Mesothelial cell of epicardium (in vitro differentiated cells): Measurements from ENCODE around the gene TEFM. TPM values are rescaled to one million over a fixed set of nuclear protein-coding genes. Genes with fewer than 3 reads are reported as not detected.

Experiments
- DNase-seq, 2 experiments: peaks; one replicate each; pipeline ENCODE4 v3.0.0; 2021; ENCODE audit warnings: low spot score in 2 of 2; ENCODE audit not compliant: unreplicated experiment in 2 of 2
- H3K27ac Mint-ChIP-seq: 2 replicates; pipeline ENCODE4 v1.8.0; 2021; ENCODE audit warnings: mixed read lengths
- H3K27me3 Mint-ChIP-seq: 2 replicates; pipeline ENCODE4 v1.8.0; 2021; ENCODE audit warnings: low read depth, mixed read lengths
- H3K36me3 Mint-ChIP-seq: 2 replicates; pipeline ENCODE4 v1.8.0; 2021; ENCODE audit warnings: mixed read lengths
- H3K4me1 Mint-ChIP-seq: 2 replicates; pipeline ENCODE4 v1.8.0; 2021; ENCODE audit warnings: mixed read lengths
- H3K4me3 Mint-ChIP-seq: 2 replicates; pipeline ENCODE4 v1.8.0; 2021; ENCODE audit warnings: mild to moderate bottlenecking, moderate library complexity, mixed read lengths
- H3K9me3 Mint-ChIP-seq: 2 replicates; pipeline ENCODE4 v1.8.0; 2021; ENCODE audit warnings: mixed read lengths
- total RNA-seq: library from RNA; stranded (reverse); gene quantifications from 3 replicates; pipeline ENCODE4 v1.2.1, GENCODE V29; 2021
- TF ChIP-seq, protein P1 (sequence below): fragments of 200-600 bp; sonication (generic); IDR thresholded peaks from one replicate; pipeline ENCODE4 v1.5.0; 2021; ENCODE audit warnings: antibody characterized with exemption; ENCODE audit not compliant: unreplicated experiment

The TEFM gene
- total RNA-seq, 1 donor from 2014 or later: 18.2 TPM

DNA sequence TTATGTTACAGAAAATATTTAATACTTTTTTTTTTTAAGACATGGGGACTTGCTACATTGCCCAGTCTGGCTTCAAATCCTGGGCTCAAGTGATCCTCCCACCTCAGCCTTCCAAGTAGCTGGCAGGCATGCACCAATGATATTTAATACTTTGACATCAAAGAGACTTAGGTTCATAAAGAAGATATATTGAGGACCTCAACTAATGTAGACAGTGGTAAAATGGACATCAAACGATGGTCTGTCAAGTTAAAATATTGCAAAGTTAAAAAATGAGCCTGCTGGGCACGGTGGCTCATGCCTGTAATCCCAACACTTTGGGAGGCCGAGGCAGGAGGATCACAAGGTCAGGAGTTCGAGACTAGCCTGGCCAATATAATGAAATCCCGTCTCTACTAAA is 8.7 kb downstream of the TEFM start:
- Mint-ChIP-seq H3K27me3 (no peaks in the 10 kb centered on the region), H3K27ac (no peak overlapping the region), H3K36me3 (peaks cover 15% of the 10 kb centered on the region), H3K9me3 (no peaks in the 10 kb centered on the region), H3K4me3 (no peak overlapping the region), H3K4me1 (no peaks in the 10 kb centered on the region)
- TF ChIP-seq, protein P1, sequence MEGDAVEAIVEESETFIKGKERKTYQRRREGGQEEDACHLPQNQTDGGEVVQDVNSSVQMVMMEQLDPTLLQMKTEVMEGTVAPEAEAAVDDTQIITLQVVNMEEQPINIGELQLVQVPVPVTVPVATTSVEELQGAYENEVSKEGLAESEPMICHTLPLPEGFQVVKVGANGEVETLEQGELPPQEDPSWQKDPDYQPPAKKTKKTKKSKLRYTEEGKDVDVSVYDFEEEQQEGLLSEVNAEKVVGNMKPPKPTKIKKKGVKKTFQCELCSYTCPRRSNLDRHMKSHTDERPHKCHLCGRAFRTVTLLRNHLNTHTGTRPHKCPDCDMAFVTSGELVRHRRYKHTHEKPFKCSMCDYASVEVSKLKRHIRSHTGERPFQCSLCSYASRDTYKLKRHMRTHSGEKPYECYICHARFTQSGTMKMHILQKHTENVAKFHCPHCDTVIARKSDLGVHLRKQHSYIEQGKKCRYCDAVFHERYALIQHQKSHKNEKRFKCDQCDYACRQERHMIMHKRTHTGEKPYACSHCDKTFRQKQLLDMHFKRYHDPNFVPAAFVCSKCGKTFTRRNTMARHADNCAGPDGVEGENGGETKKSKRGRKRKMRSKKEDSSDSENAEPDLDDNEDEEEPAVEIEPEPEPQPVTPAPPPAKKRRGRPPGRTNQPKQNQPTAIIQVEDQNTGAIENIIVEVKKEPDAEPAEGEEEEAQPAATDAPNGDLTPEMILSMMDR: no peak
- DNase-seq: no peak

DNA sequence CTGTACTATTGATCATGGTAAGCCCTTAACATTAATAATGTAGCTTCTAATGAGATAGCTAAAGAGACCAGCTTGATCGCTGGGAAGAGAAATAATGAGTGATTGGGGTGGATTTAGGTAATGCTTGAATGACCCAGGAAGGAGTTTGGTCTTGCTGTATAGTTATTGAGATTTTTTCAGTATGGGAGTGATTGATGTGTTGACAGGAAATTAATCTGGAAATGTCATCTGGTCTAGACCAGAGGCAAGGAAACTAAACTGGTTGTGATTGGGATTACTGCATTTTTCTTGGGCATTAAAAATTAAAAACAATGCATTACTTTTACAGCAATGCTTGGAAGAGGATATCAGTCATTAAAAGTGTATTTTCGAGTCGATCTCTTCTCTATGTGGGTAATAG is 11.8 kb downstream of the TEFM start:
- no peak overlapping the region for H3K4me3 Mint-ChIP-seq
- no peaks in the 10 kb centered on the region for H3K27me3 Mint-ChIP-seq
- H3K9me3 Mint-ChIP-seq: no peaks in the 10 kb centered on the region
- no peak overlapping the region for H3K27ac Mint-ChIP-seq
- no peaks in the 10 kb centered on the region for H3K4me1 Mint-ChIP-seq
- TF ChIP-seq, protein P1: no peak
- DNase-seq: no peak
- H3K36me3 Mint-ChIP-seq: peaks cover 12% of the 10 kb centered on the region

DNA sequence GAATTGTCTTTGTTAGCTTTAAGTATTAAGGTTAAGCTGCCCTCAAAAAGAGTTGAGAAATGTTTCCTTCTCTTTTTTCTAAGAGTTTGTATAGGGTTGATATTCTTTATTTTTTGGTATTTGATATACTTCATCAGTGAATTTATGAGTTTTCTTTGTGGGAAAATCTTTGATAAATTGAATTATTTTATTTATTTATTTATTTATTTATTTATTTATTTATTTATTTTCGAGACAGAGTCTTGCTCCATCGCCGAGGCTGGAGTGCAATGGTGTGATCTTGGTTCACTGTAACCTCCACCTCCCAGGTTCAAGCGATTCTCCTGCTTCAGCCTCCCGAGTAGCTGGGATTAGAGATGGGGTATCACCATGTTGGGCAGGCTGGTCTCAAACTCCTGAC is 19.9 kb downstream of the TEFM start:
- TF ChIP-seq, protein P1: no peak
- no peaks in the 10 kb centered on the region for H3K27me3 Mint-ChIP-seq
- DNase-seq: no peak
- no peaks in the 10 kb centered on the region for H3K36me3 Mint-ChIP-seq
- H3K4me1 Mint-ChIP-seq: no peaks in the 10 kb centered on the region
- no peak overlapping the region for H3K4me3 Mint-ChIP-seq
- no peaks in the 10 kb centered on the region for H3K9me3 Mint-ChIP-seq
- H3K27ac Mint-ChIP-seq: no peak overlapping the region

DNA sequence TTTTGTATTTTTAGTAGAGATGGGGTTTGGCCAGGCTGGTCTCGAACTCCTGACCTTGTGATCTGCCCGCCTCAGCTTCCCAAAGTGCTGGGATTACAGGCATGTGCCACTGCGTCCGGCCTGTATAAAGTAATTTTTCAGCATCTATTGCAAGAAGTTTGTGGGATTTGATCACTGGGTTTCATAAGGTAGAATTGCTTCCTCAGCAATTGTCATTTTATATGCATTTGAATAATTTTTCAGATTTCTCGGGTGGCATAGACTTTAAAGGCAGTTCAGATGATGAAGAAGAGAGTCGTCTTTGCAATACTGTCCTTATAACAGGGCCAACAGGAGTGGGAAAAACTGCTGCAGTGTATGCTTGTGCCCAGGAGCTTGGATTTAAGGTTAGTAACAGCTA is 37.0 kb downstream of the TEFM start:
- no peak for DNase-seq
- Mint-ChIP-seq H3K36me3 (peaks cover 24% of the 10 kb centered on the region), H3K4me3 (no peak overlapping the region), H3K9me3 (no peaks in the 10 kb centered on the region), H3K27me3 (no peaks in the 10 kb centered on the region), H3K4me1 (no peaks in the 10 kb centered on the region), H3K27ac (no peak overlapping the region)
- TF ChIP-seq, protein P1: no peak

DNA sequence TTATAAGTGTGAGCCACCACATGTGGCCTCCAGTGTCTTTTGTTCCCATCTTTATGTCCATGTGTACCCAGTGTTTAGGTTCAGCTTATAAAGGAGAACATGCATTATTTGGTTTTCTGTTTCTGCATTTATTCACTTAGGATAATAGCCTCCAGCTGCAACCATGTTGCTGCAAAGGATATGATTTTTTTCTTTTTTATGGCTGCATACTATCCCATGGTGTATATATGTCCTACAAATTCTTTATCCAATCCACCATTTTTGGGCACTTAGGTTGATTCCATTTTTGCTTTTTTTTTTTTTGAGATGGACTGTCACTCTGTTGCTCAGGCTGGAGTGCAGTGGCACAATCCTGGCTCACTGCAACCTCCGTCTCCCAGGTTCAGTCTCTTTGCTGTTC is 41.4 kb downstream of the TEFM start:
- no peak for DNase-seq
- TF ChIP-seq, protein P1: no peak
- Mint-ChIP-seq H3K9me3 (no peaks in the 10 kb centered on the region), H3K27me3 (no peaks in the 10 kb centered on the region), H3K27ac (no peak overlapping the region), H3K4me3 (no peak overlapping the region), H3K4me1 (no peaks in the 10 kb centered on the region), H3K36me3 (peaks cover 27% of the 10 kb centered on the region)

DNA sequence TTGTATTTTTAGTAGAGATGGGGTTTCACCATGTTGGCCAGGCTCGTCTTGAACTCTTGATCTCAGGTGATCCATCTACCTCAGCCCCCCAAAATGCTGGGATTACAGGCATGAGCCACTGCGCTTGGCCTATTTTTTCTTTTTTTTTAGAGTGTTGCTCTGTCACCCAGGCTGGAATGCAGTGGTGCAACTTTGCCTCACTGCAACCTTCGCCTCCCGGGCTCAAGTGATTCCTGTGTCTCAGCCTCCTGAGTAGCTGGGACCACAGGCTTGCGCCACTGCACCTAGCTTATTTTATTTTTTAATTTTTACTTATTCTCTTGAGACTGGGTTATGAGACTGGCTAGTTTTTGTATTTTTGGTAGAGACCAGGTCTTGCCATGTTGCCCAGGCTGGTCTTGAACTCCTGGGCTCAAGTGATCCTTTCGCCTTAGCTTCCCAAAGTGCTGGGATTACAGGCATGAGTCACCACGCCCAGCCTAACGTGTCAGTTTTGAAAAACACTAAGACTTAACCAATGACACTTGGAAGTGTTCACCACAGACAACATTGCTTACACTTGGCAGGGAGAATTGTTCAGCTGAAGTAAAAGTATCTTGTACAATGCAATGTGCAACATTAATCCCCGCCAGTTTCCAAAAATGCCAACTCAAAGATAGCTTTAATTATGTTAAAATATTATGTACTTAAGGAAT is 47.3 kb downstream of the TEFM start:
- DNase-seq: no peak
- TF ChIP-seq, protein P1: no peak
- Mint-ChIP-seq H3K4me3 (no peak overlapping the region), H3K9me3 (no peaks in the 10 kb centered on the region), H3K4me1 (no peaks in the 10 kb centered on the region), H3K27ac (peak overlapping the region; percentile 66), H3K36me3 (peaks cover 18% of the 10 kb centered on the region), H3K27me3 (no peaks in the 10 kb centered on the region)
